Ascending aorta (tissue), 2 donors: ENCODE measurements around the gene BICRA. TPM values are rescaled to one million over a fixed set of nuclear protein-coding genes. Genes with fewer than 3 reads are reported as not detected.

Experiments used
- DNase-seq, 2 donors: peaks; one replicate each; pipeline ENCODE4 v3.0.0-alpha.2; 2019; ENCODE audit warnings: low spot score in 2 of 2
- H3K27ac ChIP-seq, 2 donors: fragments of 200-600 bp; sonication (generic); one replicate each; pipeline ENCODE4 v1.5.1; 2016 to 2017; ENCODE audit warnings: mild to moderate bottlenecking in 1 of 2
- H3K27me3 ChIP-seq: fragments of 200-600 bp; sonication (generic); one replicate; pipeline ENCODE4 v1.5.1; 2017
- H3K36me3 ChIP-seq, 2 donors: fragments of 200-600 bp; sonication (generic); one replicate each; pipeline ENCODE4 v1.5.1; 2016
- H3K4me1 ChIP-seq, 2 donors: fragments of 200-600 bp; sonication (generic); one replicate each; pipeline ENCODE4 v1.5.1; 2016 to 2017; ENCODE audit warnings: mild to moderate bottlenecking in 1 of 2
- H3K4me3 ChIP-seq, 2 donors: fragments of 200-600 bp; sonication (generic); one replicate each; pipeline ENCODE4 v1.5.1; 2016 to 2017; ENCODE audit warnings: mild to moderate bottlenecking in 1 of 2
- H3K9me3 ChIP-seq, 2 donors: fragments of 200-600 bp; sonication (generic); one replicate each; pipeline ENCODE4 v1.5.1; 2016
- CTCF ChIP-seq, 3 experiments: fragments of 200-600 bp in 2 of 3; fragments of 450-650 bp in 1 of 3; sonication (generic) in 2 of 3; IDR thresholded peaks; one replicate each; pipeline ENCODE4 v1.5.1; 2016 to 2019; ENCODE audit warnings: antibody characterized with exemption in 3 of 3, mild to moderate bottlenecking in 1 of 3, moderate library complexity in 1 of 3
- intact Hi-C: fragments of 100-400 bp; cut with DNase I; formaldehyde crosslinking; loops from one replicate; pipeline ENCODE4 v1.15.1; 2023
- total RNA-seq: library from RNA; depleted of rRNA; stranded (reverse); fragments of >200 nt; gene quantifications from one replicate; pipeline ENCODE4 v1.1.0, GENCODE V29; 2016

The BICRA gene
- total RNA-seq, 1 donor from 2014 or later = 19.7 TPM

- no peak for TF ChIP-seq CTCF (IDR thresholded peaks at IDR 0.05)
- H3K9me3 ChIP-seq = no peaks in the 10 kb centered on the region
- H3K27me3 ChIP-seq = no peaks in the 10 kb centered on the region
- intact Hi-C loops = no loop called here
- H3K36me3 ChIP-seq = peaks cover 3 to 17% of the 10 kb centered on the region in 2 donors
- no peak overlapping the region for H3K27ac ChIP-seq
- no peak for DNase-seq
- no peak overlapping the region for H3K4me3 ChIP-seq
- no peaks in the 10 kb centered on the region for H3K4me1 ChIP-seq
Observed at GRCh38 chr19:47649588-47649987, 40.7 kb downstream of the BICRA start.

- no peak for TF ChIP-seq CTCF (IDR thresholded peaks at IDR 0.05)
- Histone ChIP-seq H3K27me3 (no peaks in the 10 kb centered on the region), H3K4me1 (no peaks in the 10 kb centered on the region), H3K36me3 (peaks cover 3 to 17% of the 10 kb centered on the region in 2 donors), H3K9me3 (no peaks in the 10 kb centered on the region), H3K27ac (no peak overlapping the region), H3K4me3 (no peak overlapping the region)
- intact Hi-C loops = no loop called here
- DNase-seq = no peak
Observed at GRCh38 chr19:47650700-47651099, 41.8 kb downstream of the BICRA start.

GRCh38 chr19:47651132-47651531, 42.2 kb downstream of the BICRA start:
- Histone ChIP-seq H3K27me3 (no peaks in the 10 kb centered on the region), H3K4me1 (no peaks in the 10 kb centered on the region), H3K4me3 (no peak overlapping the region), H3K36me3 (peaks cover 3 to 17% of the 10 kb centered on the region in 2 donors), H3K27ac (no peak overlapping the region), H3K9me3 (no peaks in the 10 kb centered on the region)
- no peak for DNase-seq
- intact Hi-C loops = no loop called here
- no peak for TF ChIP-seq CTCF (IDR thresholded peaks at IDR 0.05)

GRCh38 chr19:47651691-47652090, 42.8 kb downstream of the BICRA start:
- intact Hi-C loops = no loop called here
- DNase-seq = no peak
- no peak overlapping the region for H3K27ac ChIP-seq
- H3K4me3 ChIP-seq = no peak overlapping the region
- no peaks in the 10 kb centered on the region for H3K9me3 ChIP-seq
- peaks cover 3 to 17% of the 10 kb centered on the region in 2 donors for H3K36me3 ChIP-seq
- H3K27me3 ChIP-seq = no peaks in the 10 kb centered on the region
- H3K4me1 ChIP-seq = no peaks in the 10 kb centered on the region
- no peak for TF ChIP-seq CTCF (IDR thresholded peaks at IDR 0.05)

GRCh38 chr19:47652285-47652684, 43.4 kb downstream of the BICRA start:
- H3K4me3 ChIP-seq = no peak overlapping the region
- no peaks in the 10 kb centered on the region for H3K27me3 ChIP-seq
- peaks cover 3 to 17% of the 10 kb centered on the region in 2 donors for H3K36me3 ChIP-seq
- intact Hi-C loops = no loop called here
- no peaks in the 10 kb centered on the region for H3K4me1 ChIP-seq
- H3K27ac ChIP-seq = no peak overlapping the region
- no peaks in the 10 kb centered on the region for H3K9me3 ChIP-seq
- TF ChIP-seq CTCF (IDR thresholded peaks at IDR 0.05) = no peak
- DNase-seq = no peak

GRCh38 chr19:47653856-47654255, 44.9 kb downstream of the BICRA start:
- no peaks in the 10 kb centered on the region for H3K9me3 ChIP-seq
- DNase-seq = no peak
- H3K27ac ChIP-seq = no peak overlapping the region
- no peak overlapping the region for H3K4me3 ChIP-seq
- peaks cover 3 to 17% of the 10 kb centered on the region in 2 donors for H3K36me3 ChIP-seq
- intact Hi-C loops = no loop called here
- no peaks in the 10 kb centered on the region for H3K4me1 ChIP-seq
- H3K27me3 ChIP-seq = no peaks in the 10 kb centered on the region
- TF ChIP-seq CTCF (IDR thresholded peaks at IDR 0.05) = no peak
